ENCODE data around the gene EPB41L3.

DNA sequence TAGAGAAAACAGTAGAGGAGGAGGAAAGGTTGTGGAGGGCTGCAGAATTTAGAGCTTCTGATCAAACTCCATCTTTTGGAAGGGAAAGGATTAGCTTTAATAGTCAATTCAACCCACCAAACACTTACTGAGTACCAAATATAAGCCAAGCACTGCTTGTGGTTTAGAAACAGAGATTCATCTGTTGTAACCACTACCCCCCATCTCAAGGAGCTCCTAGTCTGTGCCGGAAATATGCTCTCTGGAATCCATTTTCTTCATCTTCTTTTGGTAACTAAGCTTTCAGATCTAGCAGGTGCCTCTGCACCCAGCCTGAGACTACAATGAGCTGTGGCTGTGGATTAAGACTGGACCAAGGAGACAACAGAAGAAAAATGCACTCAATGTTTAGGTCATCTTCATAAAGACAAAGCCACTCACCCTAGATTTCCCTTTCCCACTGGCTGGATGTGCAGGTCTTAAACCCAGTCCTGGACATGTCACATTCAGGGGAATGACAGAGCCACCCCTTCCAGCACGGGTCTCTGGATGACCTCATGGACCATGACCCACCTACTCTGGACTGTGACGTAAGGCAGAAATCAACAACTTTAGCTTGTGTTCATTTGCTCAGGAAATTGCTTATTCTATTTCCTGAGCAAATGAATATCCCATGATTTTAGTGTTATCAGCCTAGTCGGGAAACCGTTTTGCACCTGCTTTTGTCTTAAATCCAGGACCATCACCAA, 52.9 kb downstream of the EPB41L3 start:
- TF ChIP-seq, protein P1, sequence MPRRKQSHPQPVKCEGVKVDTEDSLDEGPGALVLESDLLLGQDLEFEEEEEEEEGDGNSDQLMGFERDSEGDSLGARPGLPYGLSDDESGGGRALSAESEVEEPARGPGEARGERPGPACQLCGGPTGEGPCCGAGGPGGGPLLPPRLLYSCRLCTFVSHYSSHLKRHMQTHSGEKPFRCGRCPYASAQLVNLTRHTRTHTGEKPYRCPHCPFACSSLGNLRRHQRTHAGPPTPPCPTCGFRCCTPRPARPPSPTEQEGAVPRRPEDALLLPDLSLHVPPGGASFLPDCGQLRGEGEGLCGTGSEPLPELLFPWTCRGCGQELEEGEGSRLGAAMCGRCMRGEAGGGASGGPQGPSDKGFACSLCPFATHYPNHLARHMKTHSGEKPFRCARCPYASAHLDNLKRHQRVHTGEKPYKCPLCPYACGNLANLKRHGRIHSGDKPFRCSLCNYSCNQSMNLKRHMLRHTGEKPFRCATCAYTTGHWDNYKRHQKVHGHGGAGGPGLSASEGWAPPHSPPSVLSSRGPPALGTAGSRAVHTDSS (tag by site-specific recombination; IDR thresholded peaks at IDR 0.05) = no peak
- TF ChIP-seq, protein P2, sequence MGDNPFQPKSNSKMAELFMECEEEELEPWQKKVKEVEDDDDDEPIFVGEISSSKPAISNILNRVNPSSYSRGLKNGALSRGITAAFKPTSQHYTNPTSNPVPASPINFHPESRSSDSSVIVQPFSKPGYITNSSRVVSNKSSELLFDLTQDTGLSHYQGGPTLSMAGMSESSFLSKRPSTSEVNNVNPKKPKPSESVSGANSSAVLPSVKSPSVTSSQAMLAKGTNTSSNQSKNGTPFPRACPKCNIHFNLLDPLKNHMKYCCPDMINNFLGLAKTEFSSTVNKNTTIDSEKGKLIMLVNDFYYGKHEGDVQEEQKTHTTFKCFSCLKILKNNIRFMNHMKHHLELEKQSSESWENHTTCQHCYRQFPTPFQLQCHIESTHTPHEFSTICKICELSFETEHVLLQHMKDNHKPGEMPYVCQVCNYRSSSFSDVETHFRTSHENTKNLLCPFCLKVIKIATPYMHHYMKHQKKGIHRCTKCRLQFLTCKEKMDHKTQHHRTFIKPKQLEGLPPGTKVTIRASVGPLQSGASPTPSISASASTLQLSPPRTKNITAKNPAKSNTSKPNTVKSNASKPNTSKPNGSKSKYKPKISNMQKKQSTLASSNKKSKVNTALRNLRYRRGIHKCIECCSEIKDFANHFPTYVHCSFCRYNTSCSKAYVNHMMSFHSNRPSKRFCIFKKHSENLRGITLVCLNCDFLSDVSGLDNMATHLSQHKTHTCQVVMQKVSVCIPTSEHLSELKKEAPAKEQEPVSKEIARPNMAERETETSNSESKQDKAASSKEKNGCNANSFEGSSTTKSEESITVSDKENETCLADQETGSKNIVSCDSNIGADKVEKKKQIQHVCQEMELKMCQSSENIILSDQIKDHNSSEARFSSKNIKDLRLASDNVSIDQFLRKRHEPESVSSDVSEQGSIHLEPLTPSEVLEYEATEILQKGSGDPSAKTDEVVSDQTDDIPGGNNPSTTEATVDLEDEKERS (tag by site-specific recombination; IDR thresholded peaks at IDR 0.05) = no peak
- TF ChIP-seq ZXDB (tag by site-specific recombination; IDR thresholded peaks at IDR 0.05) (no peak), OSR2 (tag by site-specific recombination; IDR thresholded peaks at IDR 0.05) (no peak), ZNF184 (tag by site-specific recombination; IDR thresholded peaks at IDR 0.05) (no peak), ZBTB21 (tag by site-specific recombination; IDR thresholded peaks at IDR 0.05) (no peak)
- TF ChIP-seq, protein P3, sequence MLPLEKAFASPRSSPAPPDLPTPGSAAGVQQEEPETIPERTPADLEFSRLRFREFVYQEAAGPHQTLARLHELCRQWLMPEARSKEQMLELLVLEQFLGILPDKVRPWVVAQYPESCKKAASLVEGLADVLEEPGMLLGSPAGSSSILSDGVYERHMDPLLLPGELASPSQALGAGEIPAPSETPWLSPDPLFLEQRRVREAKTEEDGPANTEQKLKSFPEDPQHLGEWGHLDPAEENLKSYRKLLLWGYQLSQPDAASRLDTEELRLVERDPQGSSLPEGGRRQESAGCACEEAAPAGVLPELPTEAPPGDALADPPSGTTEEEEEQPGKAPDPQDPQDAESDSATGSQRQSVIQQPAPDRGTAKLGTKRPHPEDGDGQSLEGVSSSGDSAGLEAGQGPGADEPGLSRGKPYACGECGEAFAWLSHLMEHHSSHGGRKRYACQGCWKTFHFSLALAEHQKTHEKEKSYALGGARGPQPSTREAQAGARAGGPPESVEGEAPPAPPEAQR (tag by site-specific recombination; IDR thresholded peaks at IDR 0.05) = no peak
- TF ChIP-seq, protein P4, sequence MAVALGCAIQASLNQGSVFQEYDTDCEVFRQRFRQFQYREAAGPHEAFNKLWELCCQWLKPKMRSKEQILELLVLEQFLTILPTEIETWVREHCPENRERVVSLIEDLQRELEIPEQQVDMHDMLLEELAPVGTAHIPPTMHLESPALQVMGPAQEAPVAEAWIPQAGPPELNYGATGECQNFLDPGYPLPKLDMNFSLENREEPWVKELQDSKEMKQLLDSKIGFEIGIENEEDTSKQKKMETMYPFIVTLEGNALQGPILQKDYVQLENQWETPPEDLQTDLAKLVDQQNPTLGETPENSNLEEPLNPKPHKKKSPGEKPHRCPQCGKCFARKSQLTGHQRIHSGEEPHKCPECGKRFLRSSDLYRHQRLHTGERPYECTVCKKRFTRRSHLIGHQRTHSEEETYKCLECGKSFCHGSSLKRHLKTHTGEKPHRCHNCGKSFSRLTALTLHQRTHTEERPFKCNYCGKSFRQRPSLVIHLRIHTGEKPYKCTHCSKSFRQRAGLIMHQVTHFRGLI (tag by site-specific recombination; IDR thresholded peaks at IDR 0.05) = no peak
- TF ChIP-seq, protein P5, sequence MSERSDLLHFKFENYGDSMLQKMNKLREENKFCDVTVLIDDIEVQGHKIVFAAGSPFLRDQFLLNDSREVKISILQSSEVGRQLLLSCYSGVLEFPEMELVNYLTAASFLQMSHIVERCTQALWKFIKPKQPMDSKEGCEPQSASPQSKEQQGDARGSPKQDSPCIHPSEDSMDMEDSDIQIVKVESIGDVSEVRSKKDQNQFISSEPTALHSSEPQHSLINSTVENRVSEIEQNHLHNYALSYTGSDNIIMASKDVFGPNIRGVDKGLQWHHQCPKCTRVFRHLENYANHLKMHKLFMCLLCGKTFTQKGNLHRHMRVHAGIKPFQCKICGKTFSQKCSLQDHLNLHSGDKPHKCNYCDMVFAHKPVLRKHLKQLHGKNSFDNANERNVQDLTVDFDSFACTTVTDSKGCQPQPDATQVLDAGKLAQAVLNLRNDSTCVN (tag by site-specific recombination; optimal IDR thresholded peaks at IDR 0.05) = no peak
- TF ChIP-seq, protein P6, sequence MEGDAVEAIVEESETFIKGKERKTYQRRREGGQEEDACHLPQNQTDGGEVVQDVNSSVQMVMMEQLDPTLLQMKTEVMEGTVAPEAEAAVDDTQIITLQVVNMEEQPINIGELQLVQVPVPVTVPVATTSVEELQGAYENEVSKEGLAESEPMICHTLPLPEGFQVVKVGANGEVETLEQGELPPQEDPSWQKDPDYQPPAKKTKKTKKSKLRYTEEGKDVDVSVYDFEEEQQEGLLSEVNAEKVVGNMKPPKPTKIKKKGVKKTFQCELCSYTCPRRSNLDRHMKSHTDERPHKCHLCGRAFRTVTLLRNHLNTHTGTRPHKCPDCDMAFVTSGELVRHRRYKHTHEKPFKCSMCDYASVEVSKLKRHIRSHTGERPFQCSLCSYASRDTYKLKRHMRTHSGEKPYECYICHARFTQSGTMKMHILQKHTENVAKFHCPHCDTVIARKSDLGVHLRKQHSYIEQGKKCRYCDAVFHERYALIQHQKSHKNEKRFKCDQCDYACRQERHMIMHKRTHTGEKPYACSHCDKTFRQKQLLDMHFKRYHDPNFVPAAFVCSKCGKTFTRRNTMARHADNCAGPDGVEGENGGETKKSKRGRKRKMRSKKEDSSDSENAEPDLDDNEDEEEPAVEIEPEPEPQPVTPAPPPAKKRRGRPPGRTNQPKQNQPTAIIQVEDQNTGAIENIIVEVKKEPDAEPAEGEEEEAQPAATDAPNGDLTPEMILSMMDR (tag by site-specific recombination; IDR thresholded peaks at IDR 0.05) = no peak
- TF ChIP-seq, protein P7, sequence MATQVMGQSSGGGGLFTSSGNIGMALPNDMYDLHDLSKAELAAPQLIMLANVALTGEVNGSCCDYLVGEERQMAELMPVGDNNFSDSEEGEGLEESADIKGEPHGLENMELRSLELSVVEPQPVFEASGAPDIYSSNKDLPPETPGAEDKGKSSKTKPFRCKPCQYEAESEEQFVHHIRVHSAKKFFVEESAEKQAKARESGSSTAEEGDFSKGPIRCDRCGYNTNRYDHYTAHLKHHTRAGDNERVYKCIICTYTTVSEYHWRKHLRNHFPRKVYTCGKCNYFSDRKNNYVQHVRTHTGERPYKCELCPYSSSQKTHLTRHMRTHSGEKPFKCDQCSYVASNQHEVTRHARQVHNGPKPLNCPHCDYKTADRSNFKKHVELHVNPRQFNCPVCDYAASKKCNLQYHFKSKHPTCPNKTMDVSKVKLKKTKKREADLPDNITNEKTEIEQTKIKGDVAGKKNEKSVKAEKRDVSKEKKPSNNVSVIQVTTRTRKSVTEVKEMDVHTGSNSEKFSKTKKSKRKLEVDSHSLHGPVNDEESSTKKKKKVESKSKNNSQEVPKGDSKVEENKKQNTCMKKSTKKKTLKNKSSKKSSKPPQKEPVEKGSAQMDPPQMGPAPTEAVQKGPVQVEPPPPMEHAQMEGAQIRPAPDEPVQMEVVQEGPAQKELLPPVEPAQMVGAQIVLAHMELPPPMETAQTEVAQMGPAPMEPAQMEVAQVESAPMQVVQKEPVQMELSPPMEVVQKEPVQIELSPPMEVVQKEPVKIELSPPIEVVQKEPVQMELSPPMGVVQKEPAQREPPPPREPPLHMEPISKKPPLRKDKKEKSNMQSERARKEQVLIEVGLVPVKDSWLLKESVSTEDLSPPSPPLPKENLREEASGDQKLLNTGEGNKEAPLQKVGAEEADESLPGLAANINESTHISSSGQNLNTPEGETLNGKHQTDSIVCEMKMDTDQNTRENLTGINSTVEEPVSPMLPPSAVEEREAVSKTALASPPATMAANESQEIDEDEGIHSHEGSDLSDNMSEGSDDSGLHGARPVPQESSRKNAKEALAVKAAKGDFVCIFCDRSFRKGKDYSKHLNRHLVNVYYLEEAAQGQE (tag by site-specific recombination; IDR thresholded peaks at IDR 0.05) = no peak
